ENCODE measurements around the gene ARHGEF11.

ARHGEF11 gene

DNA sequence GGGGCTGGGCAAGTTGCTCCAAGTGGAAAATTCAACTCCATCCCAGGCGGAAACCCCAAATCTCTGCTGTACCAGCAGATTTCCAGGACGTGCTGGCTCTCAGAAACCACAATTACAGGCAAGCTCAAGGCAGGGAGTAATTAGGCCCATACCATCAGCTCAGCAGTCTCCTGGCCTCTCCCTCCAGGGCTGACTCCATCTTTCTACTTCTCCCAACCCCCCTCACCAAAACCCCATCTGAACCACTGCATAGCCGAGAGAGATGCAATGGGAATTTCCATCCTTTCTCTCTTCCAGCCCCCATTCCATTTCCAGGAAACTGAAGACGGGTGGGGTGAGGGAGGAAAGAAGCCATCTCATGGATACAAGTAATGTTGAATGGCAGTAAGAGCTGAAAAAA is 41.2 kb downstream of the ARHGEF11 start:
- TF ChIP-seq ZFX (IDR thresholded peaks at IDR 0.05): no peak
- TF ChIP-seq, protein P1, sequence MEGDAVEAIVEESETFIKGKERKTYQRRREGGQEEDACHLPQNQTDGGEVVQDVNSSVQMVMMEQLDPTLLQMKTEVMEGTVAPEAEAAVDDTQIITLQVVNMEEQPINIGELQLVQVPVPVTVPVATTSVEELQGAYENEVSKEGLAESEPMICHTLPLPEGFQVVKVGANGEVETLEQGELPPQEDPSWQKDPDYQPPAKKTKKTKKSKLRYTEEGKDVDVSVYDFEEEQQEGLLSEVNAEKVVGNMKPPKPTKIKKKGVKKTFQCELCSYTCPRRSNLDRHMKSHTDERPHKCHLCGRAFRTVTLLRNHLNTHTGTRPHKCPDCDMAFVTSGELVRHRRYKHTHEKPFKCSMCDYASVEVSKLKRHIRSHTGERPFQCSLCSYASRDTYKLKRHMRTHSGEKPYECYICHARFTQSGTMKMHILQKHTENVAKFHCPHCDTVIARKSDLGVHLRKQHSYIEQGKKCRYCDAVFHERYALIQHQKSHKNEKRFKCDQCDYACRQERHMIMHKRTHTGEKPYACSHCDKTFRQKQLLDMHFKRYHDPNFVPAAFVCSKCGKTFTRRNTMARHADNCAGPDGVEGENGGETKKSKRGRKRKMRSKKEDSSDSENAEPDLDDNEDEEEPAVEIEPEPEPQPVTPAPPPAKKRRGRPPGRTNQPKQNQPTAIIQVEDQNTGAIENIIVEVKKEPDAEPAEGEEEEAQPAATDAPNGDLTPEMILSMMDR (conservative IDR thresholded peaks at IDR 0.05): no peak
- H3K27ac ChIP-seq: no peak overlapping the region

DNA sequence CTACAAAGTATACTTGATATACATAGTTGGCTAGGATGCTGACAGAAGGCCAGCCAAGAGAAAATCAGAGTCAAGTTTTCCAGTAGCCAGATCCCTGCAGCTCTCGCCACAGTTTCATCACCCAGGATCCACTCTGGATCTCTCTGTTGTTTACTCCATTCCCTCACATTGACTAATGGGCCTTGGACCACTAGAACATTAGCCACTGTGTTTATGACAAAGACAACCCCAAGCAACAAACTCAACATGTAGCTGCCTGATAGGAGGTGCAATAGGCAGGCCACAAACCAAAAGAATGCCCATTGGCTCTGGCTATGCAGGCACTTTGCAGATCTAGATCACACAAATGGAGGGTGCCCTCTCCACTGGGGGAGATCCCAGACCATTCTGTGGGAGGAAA is 44.2 kb downstream of the ARHGEF11 start:
- TF ChIP-seq ZFX (IDR thresholded peaks at IDR 0.05): no peak
- TF ChIP-seq, protein P1 (conservative IDR thresholded peaks at IDR 0.05): no peak
- no peak overlapping the region for H3K27ac ChIP-seq

DNA sequence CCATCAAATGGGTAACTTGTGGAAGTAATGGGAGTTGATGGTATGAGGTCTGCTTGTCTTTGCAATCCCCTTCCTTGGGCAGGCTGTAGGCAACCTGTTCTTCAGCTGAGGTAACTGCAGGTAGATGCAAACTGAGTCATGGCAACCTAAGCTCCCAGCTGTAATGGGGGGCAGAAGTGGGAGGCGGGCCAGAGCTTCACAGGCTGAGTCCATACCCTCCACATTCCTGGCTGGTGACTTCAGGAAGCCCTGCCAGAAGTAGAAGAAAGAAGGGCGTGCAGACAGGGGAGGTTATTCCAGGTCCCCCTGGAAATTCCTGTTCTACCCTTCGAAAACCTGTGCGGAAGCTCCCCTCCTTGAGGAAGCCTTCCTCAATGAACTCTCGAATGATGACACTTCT is 44.9 kb downstream of the ARHGEF11 start:
- H3K27ac ChIP-seq: no peak overlapping the region
- TF ChIP-seq, protein P1 (conservative IDR thresholded peaks at IDR 0.05): no peak
- TF ChIP-seq ZFX (IDR thresholded peaks at IDR 0.05): no peak

DNA sequence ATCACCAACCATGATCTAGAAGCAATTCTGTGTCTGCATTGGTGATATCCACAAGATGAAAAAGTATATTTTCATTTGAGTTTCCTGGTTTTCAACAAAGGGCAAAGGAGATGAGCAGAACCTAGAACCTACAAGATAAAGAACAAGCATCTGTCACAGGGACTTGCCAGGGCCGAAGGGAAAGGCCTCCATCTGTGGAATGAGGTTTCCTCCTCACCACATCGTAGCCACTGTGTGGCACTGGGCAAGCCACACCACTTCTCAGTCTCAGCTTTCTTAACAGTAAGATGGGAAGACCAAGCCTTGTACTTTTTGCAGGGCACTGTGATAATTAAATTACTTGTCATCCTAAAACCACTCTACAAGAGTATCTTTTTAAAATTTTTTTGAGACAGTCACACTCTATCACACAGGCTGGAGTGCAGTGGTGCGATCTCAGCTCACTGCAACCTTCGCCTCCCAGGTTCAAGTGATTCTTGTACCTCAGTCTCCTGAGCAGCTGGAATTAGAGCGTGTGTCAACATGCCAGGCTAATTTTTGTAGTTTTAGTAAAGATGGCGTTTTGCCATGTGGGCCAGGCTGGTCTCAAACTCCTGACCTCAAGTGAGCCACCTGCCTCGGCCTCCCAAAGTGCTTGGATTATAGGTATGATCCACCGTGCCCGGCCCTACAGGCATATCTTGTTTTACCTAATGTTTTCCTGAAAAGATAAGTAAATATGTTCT is 45.8 kb downstream of the ARHGEF11 start:
- TF ChIP-seq ZFX (IDR thresholded peaks at IDR 0.05): no peak
- TF ChIP-seq, protein P1 (conservative IDR thresholded peaks at IDR 0.05): no peak
- H3K27ac ChIP-seq: no peak overlapping the region

DNA sequence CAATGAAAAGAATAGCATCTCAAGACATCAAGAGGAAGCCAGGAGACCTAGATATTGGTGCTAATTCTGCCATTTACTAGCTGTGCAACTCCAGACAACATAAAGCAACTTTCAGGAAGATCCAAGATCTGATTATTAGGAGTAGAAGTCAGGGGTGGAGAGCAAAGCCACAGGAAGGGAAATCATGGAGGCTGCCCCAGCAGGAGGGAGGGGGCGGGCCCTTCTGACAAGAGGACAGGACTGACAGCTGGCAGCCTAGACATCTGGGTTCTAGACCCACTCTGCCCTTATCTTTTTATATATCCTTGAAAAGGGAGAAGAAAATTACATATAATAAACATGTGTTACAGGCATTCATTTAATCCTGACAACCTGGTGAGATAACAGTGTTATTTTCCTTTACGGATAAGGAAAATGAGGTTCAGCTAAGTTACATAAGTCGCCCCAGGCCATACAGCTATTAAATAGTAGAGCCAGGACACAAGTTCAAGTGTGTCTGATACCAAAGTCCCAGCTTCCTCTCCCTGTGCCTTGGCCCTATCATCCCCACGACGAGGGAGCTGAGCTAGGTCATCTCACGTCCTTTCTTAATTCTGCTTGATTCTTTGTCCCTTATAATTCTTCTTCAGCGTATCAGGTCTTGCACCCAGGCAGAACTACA is 46.6 kb downstream of the ARHGEF11 start:
- TF ChIP-seq ZFX (IDR thresholded peaks at IDR 0.05): no peak
- TF ChIP-seq, protein P1 (conservative IDR thresholded peaks at IDR 0.05): no peak
- H3K27ac ChIP-seq: no peak overlapping the region

DNA sequence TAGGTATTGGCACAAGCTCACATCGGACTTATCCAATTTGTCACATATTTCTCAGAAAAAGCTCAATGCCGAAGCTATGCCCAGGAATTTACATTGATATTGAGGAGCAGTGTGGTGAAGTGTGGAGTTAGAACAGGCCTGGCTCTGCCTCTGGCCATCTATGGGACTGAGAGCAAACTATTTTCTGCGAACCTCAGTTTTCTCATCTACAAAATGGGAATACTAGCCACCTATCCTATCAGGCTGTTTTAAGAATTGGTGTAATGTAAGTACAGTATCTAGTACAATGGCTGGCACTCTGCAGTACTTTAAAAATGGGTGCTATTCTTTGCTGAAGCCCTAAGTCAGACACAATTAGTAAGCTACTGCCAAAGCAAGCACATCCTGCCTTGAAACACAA is 47.2 kb downstream of the ARHGEF11 start:
- H3K27ac ChIP-seq: no peak overlapping the region
- TF ChIP-seq, protein P1 (conservative IDR thresholded peaks at IDR 0.05): no peak
- no peak for TF ChIP-seq ZFX (IDR thresholded peaks at IDR 0.05)

DNA sequence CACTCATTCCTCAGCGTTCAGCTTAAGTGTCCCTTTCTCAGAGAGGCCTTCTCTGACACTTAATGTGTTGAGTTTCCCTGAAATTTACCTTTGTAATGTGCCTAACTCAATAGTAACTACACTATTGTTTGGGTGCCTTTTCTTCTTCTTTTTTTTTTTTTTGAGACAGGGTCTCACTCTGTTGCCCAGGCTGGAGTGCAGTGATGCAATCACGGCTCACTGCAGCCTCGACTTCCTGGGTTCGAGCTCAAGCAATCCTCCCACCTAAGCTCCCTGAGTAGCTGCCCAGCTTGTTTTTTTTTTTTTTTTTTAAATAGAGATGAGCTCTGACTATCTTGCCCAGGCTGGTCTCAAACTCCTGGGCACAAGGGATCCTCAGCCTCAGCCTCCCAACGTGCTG is 50.1 kb downstream of the ARHGEF11 start:
- no peak overlapping the region for H3K27ac ChIP-seq
- TF ChIP-seq, protein P1 (conservative IDR thresholded peaks at IDR 0.05): no peak
- TF ChIP-seq ZFX (IDR thresholded peaks at IDR 0.05): no peak
